Measurements from ENCODE around the gene PISD. TPM values are rescaled to one million over a fixed set of nuclear protein-coding genes. Genes with fewer than 3 reads are reported as not detected.

Gene PISD
- total and polyA plus RNA-seq, 2 of the 8 experiments (the other 6 are each of a cell fraction or from before 2014, with no cell fraction given), result 47.8 to 48.2 TPM

DNA sequence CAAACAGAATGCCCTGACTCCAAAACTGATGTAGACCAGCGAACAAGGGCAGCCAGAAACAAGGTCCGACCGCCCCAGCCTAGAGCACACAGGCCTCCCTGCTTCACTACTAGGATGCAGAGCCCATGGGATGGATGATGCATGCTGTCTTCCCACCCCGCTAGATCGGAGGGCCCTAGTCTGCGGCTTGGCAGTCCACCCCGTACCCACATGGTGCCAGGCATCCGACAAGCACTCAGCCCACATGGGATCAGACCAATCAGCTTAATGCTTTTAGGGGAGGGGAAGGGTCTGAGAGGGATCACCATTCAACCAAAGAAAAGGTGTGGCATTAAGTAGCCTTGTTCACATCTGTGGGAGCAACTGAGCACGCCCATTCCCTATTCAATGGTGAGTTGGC is 30.6 kb downstream of the PISD start (continued):
- no peak for TF ChIP-seq RNF2 (IDR thresholded peaks at IDR 0.05; ENCODE audit: borderline replicate concordance, low read depth, low read length, missing control alignments, poor library complexity, severe bottlenecking)
- no peak for TF ChIP-seq NANOG (IDR thresholded peaks at IDR 0.05; ENCODE audit: insufficient read depth, low read depth, low read length, poor library complexity, severe bottlenecking)
- TF ChIP-seq JUN (IDR thresholded peaks at IDR 0.05; ENCODE audit: low read depth, low read length), result no peak
- no peak for TF ChIP-seq POLR2A (IDR thresholded peaks at IDR 0.05; ENCODE audit: control extremely low read depth in 1 of 2, low read depth in 2 of 2, low read length in 2 of 2)
- no peak for TF ChIP-seq SP1 (IDR thresholded peaks at IDR 0.05; ENCODE audit: low read depth, low read length)
- TF ChIP-seq ASH2L (IDR thresholded peaks at IDR 0.05; ENCODE audit: low read length), result no peak
- TF ChIP-seq CHD1 (IDR thresholded peaks at IDR 0.05; ENCODE audit: low read depth, low read length), result no peak
- no peak for TF ChIP-seq RAD21 (IDR thresholded peaks at IDR 0.05 in 1 of 2, conservative IDR thresholded peaks at IDR 0.05 in 1 of 2; ENCODE audit: low read depth in 2 of 2, low read length in 2 of 2)

Data from H1 (cell line).